Measurements from ENCODE around the gene NRL.

DNA sequence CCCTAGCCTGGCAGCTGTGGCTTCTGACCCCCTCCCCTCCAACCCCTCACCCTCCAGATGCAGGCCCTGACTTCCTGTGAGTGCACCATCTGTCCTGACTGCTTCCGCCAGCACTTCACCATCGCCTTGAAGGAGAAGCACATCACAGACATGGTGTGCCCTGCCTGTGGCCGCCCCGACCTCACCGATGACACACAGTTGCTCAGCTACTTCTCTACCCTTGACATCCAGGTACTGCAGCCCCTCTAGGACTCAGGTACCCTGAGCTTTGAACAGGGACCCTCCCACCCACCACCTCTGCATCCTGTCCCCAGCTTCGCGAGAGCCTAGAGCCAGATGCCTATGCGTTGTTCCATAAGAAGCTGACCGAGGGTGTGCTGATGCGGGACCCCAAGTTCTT lies 40.4 kb upstream of the NRL start:
- TF ChIP-seq, protein P1, sequence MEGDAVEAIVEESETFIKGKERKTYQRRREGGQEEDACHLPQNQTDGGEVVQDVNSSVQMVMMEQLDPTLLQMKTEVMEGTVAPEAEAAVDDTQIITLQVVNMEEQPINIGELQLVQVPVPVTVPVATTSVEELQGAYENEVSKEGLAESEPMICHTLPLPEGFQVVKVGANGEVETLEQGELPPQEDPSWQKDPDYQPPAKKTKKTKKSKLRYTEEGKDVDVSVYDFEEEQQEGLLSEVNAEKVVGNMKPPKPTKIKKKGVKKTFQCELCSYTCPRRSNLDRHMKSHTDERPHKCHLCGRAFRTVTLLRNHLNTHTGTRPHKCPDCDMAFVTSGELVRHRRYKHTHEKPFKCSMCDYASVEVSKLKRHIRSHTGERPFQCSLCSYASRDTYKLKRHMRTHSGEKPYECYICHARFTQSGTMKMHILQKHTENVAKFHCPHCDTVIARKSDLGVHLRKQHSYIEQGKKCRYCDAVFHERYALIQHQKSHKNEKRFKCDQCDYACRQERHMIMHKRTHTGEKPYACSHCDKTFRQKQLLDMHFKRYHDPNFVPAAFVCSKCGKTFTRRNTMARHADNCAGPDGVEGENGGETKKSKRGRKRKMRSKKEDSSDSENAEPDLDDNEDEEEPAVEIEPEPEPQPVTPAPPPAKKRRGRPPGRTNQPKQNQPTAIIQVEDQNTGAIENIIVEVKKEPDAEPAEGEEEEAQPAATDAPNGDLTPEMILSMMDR (conservative IDR thresholded peaks at IDR 0.05), result no peak
- no peak for TF ChIP-seq EZH2 (IDR thresholded peaks at IDR 0.05; ENCODE audit: low read depth)

Data from PC-9 (cell line).